ENCODE data around the gene RGS6.

GRCh38 chr14:72565917-72566316, 633.7 kb downstream of the RGS6 start:
- TF ChIP-seq SUZ12 (IDR thresholded peaks at IDR 0.05; ENCODE audit: extremely low read depth, insufficient read depth, insufficient read length) (no peak), YY1 (IDR thresholded peaks at IDR 0.05; ENCODE audit: insufficient read depth, insufficient read length) (no peak)
